NCI-H526 (cell line): ENCODE data around the gene RGN.
"Not testable (repeated sequence)": the region's sequence is repeated elsewhere in the genome, so short reads cannot be mapped to it uniquely, and the experiment has no call there.

Experiments used
- DNase-seq, 2 experiments: peaks; one replicate each; lab custom pipeline; 2025; lab: John Stamatoyannopoulos, UW

Gene RGN

DNA sequence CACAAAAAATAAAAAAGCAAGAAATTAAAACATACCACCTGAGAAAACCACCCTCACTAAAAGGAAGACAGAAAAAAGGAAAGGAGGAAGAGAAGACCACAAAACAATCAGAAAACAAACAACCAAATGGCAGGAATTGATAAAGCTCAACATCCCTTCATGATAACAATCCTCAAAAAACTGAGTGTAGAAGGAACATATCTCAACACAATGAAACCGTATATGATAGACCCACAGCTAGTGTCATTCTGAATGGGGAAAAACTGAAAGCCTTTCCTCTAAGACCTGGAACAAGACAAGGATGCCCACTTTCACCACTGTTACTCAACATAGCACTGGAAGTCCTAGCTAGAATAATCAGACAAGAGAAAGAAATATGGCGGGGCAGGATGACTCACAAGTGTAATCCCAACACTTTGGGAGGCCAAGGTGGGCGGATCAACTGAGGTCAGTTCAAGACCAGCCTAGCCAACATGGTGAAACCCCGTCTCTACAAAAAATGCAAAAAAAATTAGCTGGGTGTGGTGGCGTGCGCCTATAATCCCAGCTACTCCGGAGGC lies 38.4 kb downstream of the RGN start:
- not testable (repeated sequence) for DNase-seq

GRCh38 chrX:47124466-47124865 lies 46.2 kb downstream of the RGN start:
- DNase-seq: not testable (repeated sequence)

GRCh38 chrX:47129157-47129898 lies 51.1 kb downstream of the RGN start:
- DNase-seq: peak; percentile 95 to 97

DNA sequence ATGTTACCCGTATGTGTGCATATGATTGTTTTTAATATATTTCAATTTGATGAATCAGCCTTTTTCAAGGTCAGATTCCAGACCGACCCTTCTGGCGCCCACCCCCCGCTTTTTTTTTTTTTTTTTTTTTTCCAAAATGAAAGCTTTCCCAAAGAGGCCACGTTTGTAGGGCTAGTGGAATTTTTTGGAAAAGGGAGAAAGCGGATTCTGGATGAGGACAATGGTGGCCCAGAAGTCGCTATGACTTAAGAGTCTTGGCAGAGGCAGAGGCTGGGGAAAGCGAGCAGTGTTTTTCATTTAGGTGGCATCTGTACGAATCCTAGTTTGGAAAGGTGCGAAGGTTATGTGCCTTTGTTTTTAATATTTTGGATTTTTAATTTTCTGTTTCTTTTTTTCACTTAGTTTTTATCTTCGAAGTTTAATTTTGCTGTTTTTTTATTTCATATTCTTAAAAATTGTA lies 51.7 kb downstream of the RGN start:
- peak in 1 of 2 experiments; percentile 13 for DNase-seq

DNA sequence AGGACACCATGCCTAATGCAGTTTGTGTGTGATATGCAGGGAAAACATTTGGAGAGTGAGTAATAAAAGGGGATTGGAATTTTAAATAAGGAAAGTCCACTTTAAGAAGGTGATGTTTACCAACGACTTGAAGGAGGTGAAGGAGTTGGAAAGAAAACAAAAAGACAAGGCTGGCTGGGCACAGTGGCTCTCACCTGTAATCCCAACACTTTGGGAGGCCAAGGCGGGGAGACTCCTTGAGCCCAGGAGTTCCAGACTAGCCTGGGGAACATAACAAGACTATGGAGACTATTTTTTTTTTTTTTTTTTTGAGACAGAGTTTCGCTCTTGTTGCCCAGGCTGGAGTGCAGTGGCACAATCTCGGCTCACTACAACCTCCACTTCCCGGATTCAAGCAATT lies 55.2 kb downstream of the RGN start:
- DNase-seq: no peak

- DNase-seq: not testable (repeated sequence)
Measured at GRCh38 chrX:47135650-47136049, 57.4 kb downstream of the RGN start.

DNA sequence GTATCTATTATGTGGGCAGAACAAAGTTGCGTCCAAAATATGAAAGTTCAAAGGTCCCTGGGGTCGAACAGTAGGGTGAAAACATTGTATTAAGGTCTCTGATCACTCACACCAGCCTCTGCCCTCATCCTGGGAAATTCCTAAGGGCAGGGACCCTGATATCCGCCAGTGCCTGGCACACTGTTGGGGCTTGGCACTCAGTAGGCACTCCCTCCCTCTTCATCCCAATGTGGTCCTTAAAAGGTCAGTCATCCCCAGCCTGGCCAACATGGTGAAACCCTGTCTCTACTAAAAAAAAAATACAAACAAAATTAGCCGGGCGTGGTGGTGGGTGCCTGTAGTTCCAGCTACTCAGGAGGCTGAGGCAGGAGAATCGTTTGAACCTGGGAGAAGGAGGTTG lies 59.9 kb downstream of the RGN start:
- DNase-seq: no peak
